B cell (primary cell): ENCODE measurements around the gene MAP2K5. TPM values are rescaled to one million over a fixed set of nuclear protein-coding genes. Genes with fewer than 3 reads are reported as not detected.

Experiments
- ATAC-seq: fragments of 200-7000 bp; cut with Tn5 transposase; one replicate; pipeline ENCODE4 v1.10.0; 2021; ENCODE audit warnings: low read depth, mild to moderate bottlenecking, moderate number of reproducible peaks, moderate library complexity
- CTCF ChIA-PET: fragments of 350-600 bp; sonication (Branson Sonifier 250); formaldehyde crosslinking; loops from one replicate; lab custom pipeline; 2021; ENCODE audit warnings: antibody characterized with exemption, inconsistent platforms; lab: Charles Lee
- POLR2A ChIA-PET: fragments of 350-600 bp; sonication (Branson Sonifier 250); formaldehyde crosslinking; loops from one replicate; lab custom pipeline; 2021; ENCODE audit warnings: antibody characterized with exemption; lab: Charles Lee
- DNase-seq: peaks from one replicate; pipeline ENCODE4 v3.0.0; 2013
- H2AFZ ChIP-seq: 2 replicates; pipeline ENCODE4 v1.6.1; 2012; ENCODE audit warnings: mild to moderate bottlenecking, low read depth, low read length; ENCODE audit not compliant: insufficient read depth, poor library complexity, severe bottlenecking
- H3K27ac ChIP-seq, 2 donors: 1 replicate in 1 of 2; 2 replicates in 1 of 2; pipeline ENCODE4 v1.5.1; 2012 to 2013; ENCODE audit warnings: low read length in 2 of 2, mild to moderate bottlenecking in 2 of 2, moderate library complexity in 1 of 2
- H3K27me3 ChIP-seq, 4 experiments: fragments of 200-600 bp in 1 of 4; sonication (generic) in 1 of 4; replicated peaks in 1 of 4; 1 replicate in 2 of 4; 2 replicates in 2 of 4; pipeline versions ENCODE4 v1.6.1 to v1.7.0; 2013 to 2016; ENCODE audit warnings: low read length in 3 of 4, mild to moderate bottlenecking in 2 of 4, mixed read lengths in 1 of 4, moderate library complexity in 1 of 4; ENCODE audit not compliant: insufficient read depth in 4 of 4, control insufficient read depth in 3 of 4; ENCODE audit errors: control extremely low read depth in 1 of 4
- H3K36me3 ChIP-seq, 2 experiments: replicated peaks in 1 of 2; 1 replicate in 1 of 2; 2 replicates in 1 of 2; pipeline versions ENCODE4 v1.6.1 to v1.7.1; 2013; ENCODE audit warnings: low read length in 1 of 2; ENCODE audit not compliant: insufficient read depth in 2 of 2, control insufficient read depth in 1 of 2; ENCODE audit errors: control extremely low read depth in 1 of 2, extremely low read depth in 1 of 2
- H3K4me1 ChIP-seq, 2 donors: fragments of 200-600 bp in 1 of 2; sonication (generic) in 1 of 2; 1 replicate in 1 of 2; 2 replicates in 1 of 2; pipeline versions ENCODE4 v1.5.1 to v1.6.1; 2013 to 2017; ENCODE audit warnings: low read length in 2 of 2; ENCODE audit not compliant: control insufficient read depth in 2 of 2, insufficient read depth in 2 of 2
- H3K4me2 ChIP-seq: replicated peaks from 2 replicates; pipeline ENCODE3; 2012; ENCODE audit warnings: mild to moderate bottlenecking, low read depth, low read length; ENCODE audit not compliant: poor library complexity, severe bottlenecking
- H3K4me3 ChIP-seq, 5 experiments: fragments of 200-600 bp in 1 of 5; sonication (generic) in 1 of 5; 1 replicate in 3 of 5; 2 replicates in 2 of 5; pipeline versions ENCODE4 v1.5.1 to v1.7.0; 2011 to 2016; ENCODE audit warnings: low read length in 4 of 5, mild to moderate bottlenecking in 4 of 5, low read depth in 2 of 5, control low read depth in 1 of 5, moderate library complexity in 1 of 5; ENCODE audit not compliant: insufficient read depth in 1 of 5; ENCODE audit errors: control extremely low read depth in 1 of 5, extremely low read depth in 1 of 5
- H3K79me2 ChIP-seq: fragments of 200-600 bp; sonication (generic); one replicate; pipeline ENCODE4 v1.6.0; 2016; ENCODE audit warnings: low read length; ENCODE audit not compliant: control insufficient read depth, insufficient read depth
- H3K9ac ChIP-seq: fragments of 200-600 bp; sonication (generic); 2 replicates; pipeline ENCODE4 v1.6.1; 2017; ENCODE audit warnings: mild to moderate bottlenecking, low read length, moderate library complexity
- H3K9me3 ChIP-seq, 3 donors: one replicate each; pipeline versions ENCODE4 v1.6.1 to v1.7.1; 2013; ENCODE audit warnings: low read length in 2 of 3; ENCODE audit not compliant: control insufficient read depth in 2 of 3, insufficient read depth in 1 of 3; ENCODE audit errors: control extremely low read depth in 1 of 3
- H4K20me1 ChIP-seq: 2 replicates; pipeline ENCODE4 v1.6.0; 2012; ENCODE audit warnings: mild to moderate bottlenecking, low read length; ENCODE audit not compliant: insufficient read depth, control insufficient read depth, poor library complexity, severe bottlenecking
- H3K27ac Mint-ChIP-seq: one replicate; pipeline ENCODE4 v1.8.0; 2021; ENCODE audit warnings: mixed read lengths
- H3K27me3 Mint-ChIP-seq: one replicate; pipeline ENCODE4 v1.8.0; 2021; ENCODE audit warnings: mixed read lengths
- H3K4me1 Mint-ChIP-seq: one replicate; pipeline ENCODE4 v1.8.0; 2021; ENCODE audit warnings: mixed read lengths
- H3K4me3 Mint-ChIP-seq: one replicate; pipeline ENCODE4 v1.8.0; 2021; ENCODE audit warnings: mixed read lengths
- H3K9me3 Mint-ChIP-seq: one replicate; pipeline ENCODE4 v1.8.0; 2022; ENCODE audit warnings: mixed read lengths; ENCODE audit not compliant: insufficient read depth
- EZH2 ChIP-seq: IDR thresholded peaks from 2 replicates; pipeline ENCODE4 v1.6.1; 2012; ENCODE audit warnings: borderline replicate concordance, low read depth, mild to moderate bottlenecking, moderate library complexity, low read length; ENCODE audit not compliant: insufficient read depth, poor library complexity, severe bottlenecking
- WGBS: methylation state at CpG from one replicate; pipeline ENCODE4 v1.1.5; 2013; ENCODE audit warnings: missing lambda C conversion rate; ENCODE audit not compliant: insufficient coverage; 5-methylcytosine and 5-hydroxymethylcytosine counted together
- intact Hi-C: fragments of 100-400 bp; cut with micrococcal nuclease; formaldehyde crosslinking; loops from one replicate; pipeline ENCODE4 v1.10.0; 2022
- polyA plus RNA-seq: library from polyadenylated mRNA; depleted of rRNA; stranded (reverse); fragments of >200 nt; gene quantifications from 2 replicates; pipeline ENCODE4 v1.2.3, GENCODE V29; 2012
- total RNA-seq, 2 donors: library from RNA; stranded (reverse); fragments of 120-200 nt in 1 of 2; gene quantifications; 1 replicate in 1 of 2; 2 replicates in 1 of 2; pipeline versions ENCODE4 v1.2.3 to v1.2.4, GENCODE V29; 2013 to 2022
- TF ChIP-seq, protein P1 (sequence below): fragments of 200-600 bp; IDR thresholded peaks from one replicate; pipeline ENCODE4 v1.8.0; 2022; ENCODE audit warnings: antibody characterized with exemption, mild to moderate bottlenecking

MAP2K5 gene
- total and polyA plus RNA-seq, 2 donors (not counting 1 experiment from before 2014, with no cell fraction given) = 11.1 to 40.0 TPM

DNA sequence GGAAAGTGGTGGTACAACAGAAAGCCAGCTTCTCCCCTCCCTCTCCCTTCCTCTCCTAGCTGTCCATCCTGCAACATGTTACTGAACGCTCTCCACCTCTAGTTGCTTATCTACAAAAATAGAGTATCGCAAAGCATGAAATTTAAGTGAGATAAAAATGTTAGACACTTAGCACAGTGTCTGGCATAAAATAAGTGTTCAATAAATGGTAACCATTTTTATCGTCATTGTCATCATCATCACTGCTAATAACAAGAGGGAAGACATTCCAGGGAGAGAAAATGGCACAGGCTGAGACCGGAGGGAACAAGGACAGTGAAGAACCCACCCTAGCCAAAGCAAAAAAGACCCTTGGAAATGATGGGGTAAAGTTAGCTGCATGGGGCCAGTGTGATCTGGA is 244.1 kb downstream of the MAP2K5 start:
- no peak overlapping the region for H3K4me3 ChIP-seq
- no peak for ATAC-seq
- no peak for TF ChIP-seq EZH2
- intact Hi-C loops = loop anchor here (10.0 kb wide), 1 partner anchor 702 kb away; no protein-coding TSS in a partner anchor
- H3K9ac ChIP-seq = no peak overlapping the region
- Mint-ChIP-seq H3K27me3 (no peaks in the 10 kb centered on the region), H3K9me3 (no peaks in the 10 kb centered on the region), H3K4me1 (peaks cover 51% of the 10 kb centered on the region), H3K27ac (no peak overlapping the region), H3K4me3 (no peak overlapping the region)
- peaks cover 36 to 42% of the 10 kb centered on the region in 2 donors for H3K4me1 ChIP-seq
- peaks cover 0 to 9% (median 0%) of the 10 kb centered on the region in 3 donors for H3K9me3 ChIP-seq
- no CpG with 5 or more reads among the region's 4 CpGs for WGBS
- no peaks in the 10 kb centered on the region for H3K36me3 ChIP-seq
- no peaks in the 10 kb centered on the region for H3K79me2 ChIP-seq
- no peak overlapping the region for H3K27ac ChIP-seq
- H2AFZ ChIP-seq = no peak overlapping the region
- CTCF ChIA-PET = interaction anchor here (9.4 to 10.4 kb wide), 2 partner anchors 39 to 50 kb away, joined by 177 to 237 read pairs; partner anchors contain the start of genes RNU6-1 and SKOR1
- no peaks in the 10 kb centered on the region for H4K20me1 ChIP-seq
- H3K4me2 ChIP-seq = no peak overlapping the region
- POLR2A ChIA-PET = no interaction called here
- no peak for DNase-seq
- no peaks in the 10 kb centered on the region for H3K27me3 ChIP-seq

DNA sequence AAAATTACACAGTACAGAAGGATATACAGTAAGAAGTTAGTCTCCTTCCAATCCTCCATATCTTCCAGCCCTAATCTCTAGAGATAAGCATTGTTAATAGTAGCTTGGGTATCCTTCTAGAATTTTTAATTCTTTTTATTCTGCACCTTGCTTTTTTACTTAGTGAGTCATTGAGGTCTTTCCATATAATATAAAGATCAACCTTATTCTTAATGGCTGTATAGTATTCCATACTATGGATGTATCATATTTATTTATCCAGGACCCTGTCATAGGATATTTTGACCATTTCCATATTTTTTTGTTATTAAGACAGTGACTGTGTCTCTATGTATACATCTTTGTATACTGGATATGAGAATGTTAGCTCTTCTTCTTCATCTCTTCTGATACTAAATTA is 246.5 kb downstream of the MAP2K5 start:
- Mint-ChIP-seq H3K4me1 (peaks cover 32% of the 10 kb centered on the region), H3K4me3 (no peak overlapping the region), H3K27me3 (no peaks in the 10 kb centered on the region), H3K27ac (no peak overlapping the region), H3K9me3 (no peaks in the 10 kb centered on the region)
- DNase-seq = no peak
- intact Hi-C loops = loop anchor here (10.0 kb wide), 1 partner anchor 704 kb away; no protein-coding TSS in a partner anchor
- Histone ChIP-seq H3K79me2 (no peaks in the 10 kb centered on the region), H3K4me1 (peaks cover 22 to 26% of the 10 kb centered on the region in 2 donors), H4K20me1 (no peaks in the 10 kb centered on the region), H3K9me3 (peaks cover 0 to 9% (median 0%) of the 10 kb centered on the region in 3 donors), H3K27me3 (no peaks in the 10 kb centered on the region), H3K36me3 (no peaks in the 10 kb centered on the region), H3K4me3 (no peak overlapping the region), H3K4me2 (no peak overlapping the region), H2AFZ (no peak overlapping the region), H3K27ac (no peak overlapping the region), H3K9ac (no peak overlapping the region)
- ATAC-seq = no peak
- TF ChIP-seq, protein P1, sequence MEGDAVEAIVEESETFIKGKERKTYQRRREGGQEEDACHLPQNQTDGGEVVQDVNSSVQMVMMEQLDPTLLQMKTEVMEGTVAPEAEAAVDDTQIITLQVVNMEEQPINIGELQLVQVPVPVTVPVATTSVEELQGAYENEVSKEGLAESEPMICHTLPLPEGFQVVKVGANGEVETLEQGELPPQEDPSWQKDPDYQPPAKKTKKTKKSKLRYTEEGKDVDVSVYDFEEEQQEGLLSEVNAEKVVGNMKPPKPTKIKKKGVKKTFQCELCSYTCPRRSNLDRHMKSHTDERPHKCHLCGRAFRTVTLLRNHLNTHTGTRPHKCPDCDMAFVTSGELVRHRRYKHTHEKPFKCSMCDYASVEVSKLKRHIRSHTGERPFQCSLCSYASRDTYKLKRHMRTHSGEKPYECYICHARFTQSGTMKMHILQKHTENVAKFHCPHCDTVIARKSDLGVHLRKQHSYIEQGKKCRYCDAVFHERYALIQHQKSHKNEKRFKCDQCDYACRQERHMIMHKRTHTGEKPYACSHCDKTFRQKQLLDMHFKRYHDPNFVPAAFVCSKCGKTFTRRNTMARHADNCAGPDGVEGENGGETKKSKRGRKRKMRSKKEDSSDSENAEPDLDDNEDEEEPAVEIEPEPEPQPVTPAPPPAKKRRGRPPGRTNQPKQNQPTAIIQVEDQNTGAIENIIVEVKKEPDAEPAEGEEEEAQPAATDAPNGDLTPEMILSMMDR = no peak
- TF ChIP-seq EZH2 = no peak
- POLR2A ChIA-PET = no interaction called here
- CTCF ChIA-PET = interaction anchor here (0.7 kb wide), 1 partner anchor 843 kb away, joined by 3 read pairs; no protein-coding TSS in a partner anchor
